ENCODE data around the gene CAMTA1.

The CAMTA1 gene

GRCh38 chr1:7573481-7573880, 788.2 kb downstream of the CAMTA1 start:
- DNase-seq: no peak

DNA sequence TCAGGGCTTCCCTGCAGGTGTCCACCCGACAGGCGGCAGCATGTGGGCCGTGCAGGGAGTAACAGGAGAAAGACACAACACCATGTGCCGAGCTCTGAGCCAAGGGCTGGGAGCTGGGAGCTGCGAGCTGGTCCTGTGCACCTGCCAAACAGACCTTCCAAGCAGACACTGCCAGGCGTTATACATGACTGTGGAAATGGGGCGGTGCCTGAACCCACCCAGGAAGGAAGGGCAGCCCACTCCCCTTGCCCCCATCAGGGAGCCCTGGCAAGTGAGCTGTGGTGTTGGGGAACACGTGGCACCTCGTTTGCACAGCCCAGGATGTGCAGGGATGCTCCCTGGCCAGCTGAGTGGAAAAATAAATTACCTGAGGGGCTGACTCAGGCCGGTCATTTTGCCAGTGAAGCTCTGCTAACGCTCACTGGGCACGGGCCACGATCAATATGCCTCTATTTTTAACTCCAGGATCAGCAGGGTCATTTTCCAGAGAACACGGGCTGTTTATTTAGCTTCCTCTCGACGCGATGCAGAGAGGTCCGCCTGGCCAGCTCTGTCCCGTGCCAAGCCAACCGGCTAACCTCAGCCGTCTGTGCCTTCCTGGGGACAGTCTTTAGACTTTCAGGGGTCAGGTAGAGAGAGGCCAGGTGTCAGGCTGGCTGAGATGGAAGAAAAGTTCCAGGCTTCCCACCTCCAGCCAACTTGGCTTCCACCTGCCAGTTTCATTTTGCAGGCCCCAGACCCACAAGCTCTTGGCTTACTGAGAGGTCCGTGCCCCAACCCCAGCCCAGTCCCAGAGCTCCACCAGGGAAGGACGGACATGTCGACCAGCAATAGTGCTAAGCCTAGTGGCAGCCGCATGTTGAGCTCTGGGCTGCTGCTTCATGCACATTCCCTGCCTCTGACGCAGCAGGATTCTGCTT, 789.1 kb downstream of the CAMTA1 start:
- DNase-seq: no peak

GRCh38 chr1:7575041-7575400, 789.8 kb downstream of the CAMTA1 start:
- DNase-seq: no peak

DNA sequence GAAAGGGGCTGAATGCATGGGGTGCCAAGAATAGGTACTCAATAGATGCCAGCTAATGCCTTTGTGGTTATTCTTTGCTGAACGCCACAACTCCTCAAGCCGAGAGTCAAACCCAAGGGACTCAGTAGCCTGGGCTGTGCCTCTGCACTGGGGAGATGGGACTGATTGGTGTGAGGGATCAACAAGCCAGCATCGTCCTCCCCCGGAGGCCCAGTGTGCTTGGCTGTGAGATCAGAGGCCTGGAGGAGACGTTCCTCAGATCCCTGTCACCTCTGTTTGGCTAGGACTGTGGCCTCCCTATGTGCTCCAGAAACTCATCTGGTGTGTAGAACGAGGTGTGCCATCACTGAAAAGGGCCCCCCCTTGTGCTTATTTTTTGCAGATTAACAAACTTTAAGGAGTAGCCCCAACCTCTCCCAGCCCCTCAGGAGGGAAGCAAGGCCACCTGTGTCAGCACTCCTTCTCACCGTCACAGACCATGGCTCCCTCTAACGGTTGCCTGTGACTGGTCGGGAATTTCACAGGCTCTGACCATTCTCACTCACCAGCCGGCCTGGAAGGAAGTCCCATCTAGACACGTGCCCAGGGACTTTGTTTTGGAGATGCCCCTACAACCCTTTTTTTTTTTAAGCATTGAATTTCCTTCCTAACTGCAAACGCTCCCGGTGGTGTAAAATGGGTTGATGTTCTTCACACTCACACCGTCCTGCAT, 791.8 kb downstream of the CAMTA1 start:
- no peak for DNase-seq

DNA sequence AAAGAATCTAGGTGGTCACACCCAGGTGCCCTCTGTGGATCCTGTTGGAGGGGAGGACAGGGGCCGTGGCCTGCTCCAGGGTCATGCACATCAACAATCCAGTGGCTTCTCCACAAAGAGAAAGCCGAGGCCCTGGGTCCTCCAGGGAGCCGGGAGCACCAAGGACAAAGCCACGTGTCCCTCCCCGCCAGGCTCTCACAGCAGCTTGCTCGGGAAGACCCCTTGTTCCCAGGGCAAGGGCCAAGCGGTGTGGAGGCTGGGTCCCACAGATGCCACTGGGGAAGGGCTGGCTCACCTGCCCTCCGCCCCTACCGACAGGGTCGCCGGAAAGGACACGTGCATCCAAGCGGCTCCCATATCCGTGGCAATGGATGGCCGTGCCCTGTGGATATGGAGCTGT, 793.0 kb downstream of the CAMTA1 start:
- no peak for DNase-seq

DNA sequence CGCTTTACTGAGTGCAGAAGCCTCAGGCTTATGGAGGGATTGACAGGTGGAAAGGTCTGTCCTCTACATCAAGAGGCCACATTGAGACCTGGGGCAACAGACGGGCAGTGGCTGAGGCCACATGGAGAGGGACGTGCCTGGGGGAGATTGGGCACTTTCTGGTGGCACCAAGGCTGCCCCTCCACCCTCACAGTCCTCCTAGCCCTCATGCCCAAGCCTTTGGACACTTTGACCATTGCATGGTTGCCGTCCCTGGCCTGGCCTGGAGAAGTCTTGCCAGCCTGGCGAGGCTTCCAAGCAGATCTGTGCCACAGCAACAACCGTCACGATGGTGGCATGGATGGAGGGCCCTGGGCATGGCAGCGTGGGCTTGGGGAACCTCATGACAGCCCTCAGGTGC, 793.8 kb downstream of the CAMTA1 start:
- DNase-seq: no peak

- no peak for DNase-seq
These were observed 794.9 kb downstream of the CAMTA1 start for GRCh38 chr1:7579831-7580804.

- peak; percentile 10 for DNase-seq
These were observed 795.9 kb downstream of the CAMTA1 start for GRCh38 chr1:7580923-7581753.

- no peak for DNase-seq
These were observed 796.7 kb downstream of the CAMTA1 start for GRCh38 chr1:7581754-7582459.

DNA sequence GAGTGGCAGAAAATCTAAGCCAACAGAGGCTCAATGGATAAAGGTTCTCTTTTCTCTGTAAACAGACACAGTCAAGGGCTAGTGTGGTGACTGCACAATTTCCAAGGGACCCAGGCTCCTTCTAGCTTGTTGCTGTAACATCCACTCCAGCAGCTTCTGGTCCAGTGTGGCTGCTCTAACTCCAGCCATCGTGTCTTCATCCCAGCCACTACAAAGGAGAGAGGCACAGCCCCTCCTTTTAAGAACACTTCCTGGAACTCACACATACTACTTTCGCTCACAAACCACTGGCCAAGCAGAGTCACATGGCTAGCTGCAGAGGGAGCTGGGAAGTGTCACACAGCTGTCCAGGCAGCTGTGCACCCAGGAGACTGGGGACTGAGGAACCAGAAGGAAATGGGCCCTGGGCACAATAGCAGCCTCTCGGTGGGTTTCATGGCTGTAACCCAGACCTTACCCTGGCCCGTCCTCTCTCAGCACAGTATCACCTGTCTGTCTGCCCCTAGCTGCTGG, 797.3 kb downstream of the CAMTA1 start:
- no peak for DNase-seq

DNA sequence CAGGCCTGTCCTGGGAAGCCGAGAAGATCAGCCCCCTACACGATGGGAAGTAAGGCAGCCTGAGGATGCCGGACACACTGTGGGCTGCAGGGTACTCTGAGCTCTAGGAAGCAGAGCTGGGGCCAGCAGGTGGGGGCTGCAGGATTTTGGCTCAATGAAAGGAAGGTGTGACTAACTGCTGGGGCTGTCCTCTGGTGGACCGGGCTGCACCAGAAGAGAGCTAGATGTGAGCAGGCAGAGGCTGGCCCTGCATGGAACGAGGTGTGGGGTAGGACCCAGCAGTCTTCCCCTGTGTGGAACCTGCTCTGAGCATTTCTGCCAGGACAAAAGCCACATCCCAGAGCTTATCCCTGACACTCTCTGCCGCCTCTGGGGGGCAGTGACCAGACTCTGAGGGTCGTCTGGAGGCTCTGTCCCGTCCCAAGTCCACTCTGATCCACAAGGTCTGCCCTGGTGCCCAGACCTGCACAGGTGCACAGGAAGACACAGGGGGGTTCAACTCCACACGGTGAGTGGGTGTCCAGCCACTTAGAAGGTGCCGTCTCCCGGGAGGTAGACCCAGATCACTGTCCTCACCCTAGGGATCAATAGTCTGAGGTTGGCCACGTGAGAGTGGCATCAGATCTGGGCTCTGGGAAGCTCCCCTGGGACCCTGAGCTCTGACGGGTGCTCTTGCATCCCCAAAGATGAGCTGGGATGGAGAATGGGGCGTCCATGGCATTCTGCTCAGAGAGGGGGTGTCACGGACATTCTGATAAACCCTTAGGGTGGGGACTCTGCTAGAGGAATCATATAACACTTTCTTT, 798.2 kb downstream of the CAMTA1 start:
- DNase-seq: no peak

DNA sequence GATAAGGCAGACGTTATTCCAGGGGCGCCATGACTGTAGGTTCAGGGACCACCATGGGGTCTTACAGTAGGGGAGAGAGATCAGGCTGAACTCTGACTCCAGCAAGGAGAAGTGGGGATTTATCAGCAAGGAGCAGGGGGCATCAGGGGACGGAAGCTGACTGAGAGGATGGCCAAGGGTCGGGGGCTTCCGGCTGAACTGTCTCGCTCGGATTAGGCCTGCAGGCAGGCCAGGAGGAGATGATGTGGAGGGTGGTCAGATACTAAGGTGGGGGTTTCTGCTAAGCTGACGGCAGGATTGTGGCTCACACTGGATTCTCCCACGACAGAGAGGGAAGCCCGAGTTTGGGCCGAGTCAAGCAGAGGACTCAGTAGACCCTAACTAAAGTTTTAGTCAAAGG, 798.9 kb downstream of the CAMTA1 start:
- no peak for DNase-seq

DNA sequence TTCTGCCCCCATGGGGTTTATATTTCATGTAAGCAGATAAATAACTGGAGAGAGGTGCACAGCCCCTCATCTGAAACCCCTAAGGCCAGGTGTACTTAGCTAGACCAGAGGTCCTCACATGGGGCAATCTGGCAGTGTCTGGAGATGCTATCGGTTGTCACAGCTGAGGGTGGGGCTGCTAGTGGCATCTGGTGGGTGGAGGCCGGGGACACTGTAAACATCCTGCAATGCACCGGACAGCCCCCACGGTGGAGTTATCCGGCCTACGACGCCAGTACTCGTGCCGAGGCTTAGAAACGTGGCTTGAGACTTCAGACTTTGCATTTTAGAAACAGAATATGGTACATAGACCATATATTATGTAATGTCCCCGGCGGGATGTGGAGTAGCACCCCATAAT, 799.4 kb downstream of the CAMTA1 start:
- DNase-seq: no peak

DNA sequence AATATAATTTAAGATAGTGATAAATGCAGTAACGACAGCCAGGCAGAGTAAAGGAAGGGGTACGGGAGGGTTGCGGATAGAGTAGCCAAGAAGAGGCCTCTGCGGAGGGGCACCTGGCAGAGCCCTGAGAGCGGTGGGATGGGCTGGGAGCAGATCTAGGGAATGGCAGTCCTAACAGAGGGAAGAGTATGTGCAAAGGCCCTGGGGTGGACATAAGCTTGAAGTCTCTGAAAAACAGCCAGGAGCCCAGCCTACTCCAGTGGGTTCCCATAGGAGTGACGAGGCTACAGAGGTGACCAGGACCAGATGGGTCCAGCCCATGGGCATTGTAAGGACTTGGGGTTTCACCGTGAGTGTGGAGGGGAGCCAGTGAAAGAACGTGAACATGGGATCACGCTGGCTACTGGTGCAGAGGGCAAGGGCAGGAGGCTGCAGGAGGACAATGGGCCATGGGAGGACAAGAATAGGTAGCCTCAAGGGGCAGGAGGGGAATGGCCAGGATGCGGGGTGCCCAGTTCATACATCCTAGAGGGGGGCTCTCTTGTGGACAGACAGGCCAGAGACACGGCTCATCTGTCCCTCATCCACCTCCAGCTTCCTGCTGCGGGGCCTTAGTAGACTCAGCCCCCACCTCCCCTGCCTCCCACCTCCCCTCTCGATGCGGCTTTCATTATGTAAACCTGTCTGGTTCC, 800.1 kb downstream of the CAMTA1 start:
- no peak for DNase-seq

DNA sequence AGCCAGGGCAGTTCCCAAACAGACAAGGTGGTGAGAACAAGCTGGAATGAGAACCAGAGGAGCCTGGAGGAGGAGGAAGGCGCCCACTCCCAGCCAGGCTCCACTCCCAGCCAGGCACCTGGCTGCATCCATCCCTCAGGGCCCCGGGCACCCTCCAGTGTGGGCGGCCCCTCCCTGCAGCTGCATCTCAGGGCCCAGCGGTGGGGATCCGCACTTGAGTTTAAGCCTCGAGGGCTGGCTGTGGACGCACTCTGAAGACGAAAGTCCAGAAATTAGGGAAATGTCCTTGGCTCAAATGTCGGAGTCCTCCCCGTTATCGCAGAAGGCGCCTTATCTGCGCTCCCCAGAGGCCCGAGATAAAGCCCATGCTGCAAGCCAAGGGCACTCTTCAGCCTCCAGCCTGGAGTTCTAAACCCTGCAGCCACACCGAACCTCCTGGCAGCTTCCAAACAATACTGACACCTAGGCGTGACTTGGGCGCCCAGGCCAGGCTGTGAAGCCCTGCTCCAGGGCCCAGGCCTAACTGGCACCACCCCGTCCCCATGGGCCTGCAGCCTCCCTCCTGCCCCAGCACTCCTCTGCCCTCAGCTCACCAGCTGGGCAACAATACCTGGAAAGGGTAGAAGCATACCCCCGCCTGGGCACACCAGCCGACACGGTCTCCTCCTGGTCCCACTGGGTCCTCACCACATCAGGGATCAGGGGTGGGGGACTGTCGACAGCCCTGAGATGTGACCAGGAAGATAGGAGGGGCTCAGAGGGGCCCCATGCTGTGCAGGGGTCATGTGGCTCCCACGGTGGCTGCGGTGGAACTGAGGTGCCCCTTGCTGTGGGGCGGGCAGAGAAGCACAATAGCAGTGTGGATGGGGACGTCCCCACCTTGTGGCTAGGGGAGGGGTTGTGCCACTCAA, 801.0 kb downstream of the CAMTA1 start:
- DNase-seq: no peak

- no peak for DNase-seq
These were observed 802.0 kb downstream of the CAMTA1 start for GRCh38 chr1:7587108-7587772.

DNA sequence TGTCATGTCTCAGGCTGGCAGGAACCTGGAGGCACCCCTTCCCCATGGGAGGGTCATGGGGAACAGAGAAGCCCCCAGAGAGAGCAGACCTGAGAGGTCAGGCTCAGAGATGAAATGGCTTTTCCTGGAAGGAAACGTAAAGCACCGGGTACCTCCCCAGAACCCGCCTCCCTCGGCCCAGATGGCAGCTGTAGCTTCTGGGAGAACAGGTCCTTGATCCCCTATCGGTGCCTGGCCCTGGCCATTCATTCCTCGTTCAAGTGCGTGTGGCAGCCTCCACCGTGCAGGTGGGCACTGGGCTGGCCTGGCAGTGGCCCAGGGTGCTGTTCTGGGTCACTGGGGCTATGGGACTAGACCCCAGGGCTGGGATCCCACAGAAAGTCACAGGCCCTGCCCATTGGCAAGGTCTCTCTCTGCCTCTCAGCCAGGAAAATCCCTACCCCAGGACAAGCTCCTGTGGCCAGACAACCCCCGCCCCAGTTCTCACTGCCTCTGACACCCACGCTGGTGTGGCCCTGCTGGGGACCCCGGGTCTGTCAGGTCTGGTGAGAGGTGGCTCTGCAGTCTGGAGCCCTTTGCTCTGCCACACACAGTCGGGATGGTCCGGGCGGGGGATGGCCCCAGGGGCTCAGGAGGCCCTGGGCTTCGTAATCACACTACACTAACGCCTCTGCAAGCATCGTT, 802.7 kb downstream of the CAMTA1 start:
- DNase-seq: no peak

- DNase-seq: no peak
These were observed 803.2 kb downstream of the CAMTA1 start for GRCh38 chr1:7588457-7588827.
